ENCODE data around the gene CAMTA1. TPM values are rescaled to one million over a fixed set of nuclear protein-coding genes. Genes with fewer than 3 reads are reported as not detected.

Gene CAMTA1
- total RNA-seq, 1 experiment from 2014 or later = 82.2 TPM

DNA sequence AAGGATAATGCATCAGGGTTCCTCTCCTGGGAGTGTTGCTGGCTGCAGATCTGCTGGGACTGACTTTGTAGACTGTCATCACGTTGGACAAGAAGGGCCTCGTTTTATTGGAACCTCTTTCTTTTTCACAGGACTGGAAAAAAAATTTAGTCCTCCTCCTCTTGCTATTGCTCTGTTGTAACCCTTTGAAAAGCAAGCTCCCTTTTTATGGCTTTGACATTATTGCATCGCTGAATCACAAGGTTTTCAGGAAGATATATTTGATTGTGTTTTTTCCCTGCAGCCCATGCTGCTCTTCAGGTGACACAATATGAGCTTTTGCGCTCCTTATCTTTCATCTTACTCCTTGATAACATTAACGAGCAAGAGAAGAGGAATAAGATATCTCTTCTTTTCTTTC lies 290.9 kb downstream of the CAMTA1 start:
- ChIA-PET POLR2A (no interaction called here), CTCF (no interaction called here)
- intact Hi-C loops (cut with micrococcal nuclease; ENCODE audit: unreplicated experiment) = no loop called here
- no TSS peak for BruUV-seq (replicated peaks)
- Histone ChIP-seq H3K4me1 (ENCODE audit: control insufficient read depth, insufficient read depth, low read length) (no peaks in the 10 kb centered on the region), H3K27me3 (ENCODE audit: control insufficient read depth, insufficient read depth, low read length) (peaks cover 18% of the 10 kb centered on the region), H3K4me3 (ENCODE audit: low read depth in 2 of 2, low read length in 2 of 2) (no peak overlapping the region), H3K27ac (ENCODE audit: low read length) (no peak overlapping the region), H3K9me3 (ENCODE audit: control insufficient read depth, insufficient read depth, low read depth, low read length) (peaks cover 14% of the 10 kb centered on the region; the same call in 1 of the 2 replicates), H3K36me3 (ENCODE audit: control insufficient read depth, insufficient read depth, low read length) (no peaks in the 10 kb centered on the region)
- no peak for DNase-seq (ENCODE audit: low read depth, low spot score)
- in situ Hi-C loops (cut with HindIII; ENCODE audit: low pct_unique_long_range_greater_than_20kb, low sequenced_read_pairs) = no loop called here
- no peak for ATAC-seq
- no peak for TF ChIP-seq POLR2AphosphoS5 (IDR thresholded peaks at IDR 0.05; ENCODE audit: low read depth, low read length)
- TF ChIP-seq TCF7L2 (IDR thresholded peaks at IDR 0.05; ENCODE audit: low read depth, low read length) = no peak
- TF ChIP-seq CTCF (IDR thresholded peaks at IDR 0.05) = no peak
- TF ChIP-seq SIN3A (IDR thresholded peaks at IDR 0.05; ENCODE audit: borderline replicate concordance, insufficient read depth, low read depth, low read length) = no peak
- no peak for TF ChIP-seq REST (IDR thresholded peaks at IDR 0.05; ENCODE audit: insufficient read depth in 1 of 2, low read depth in 2 of 2, low read length in 1 of 2)

DNA sequence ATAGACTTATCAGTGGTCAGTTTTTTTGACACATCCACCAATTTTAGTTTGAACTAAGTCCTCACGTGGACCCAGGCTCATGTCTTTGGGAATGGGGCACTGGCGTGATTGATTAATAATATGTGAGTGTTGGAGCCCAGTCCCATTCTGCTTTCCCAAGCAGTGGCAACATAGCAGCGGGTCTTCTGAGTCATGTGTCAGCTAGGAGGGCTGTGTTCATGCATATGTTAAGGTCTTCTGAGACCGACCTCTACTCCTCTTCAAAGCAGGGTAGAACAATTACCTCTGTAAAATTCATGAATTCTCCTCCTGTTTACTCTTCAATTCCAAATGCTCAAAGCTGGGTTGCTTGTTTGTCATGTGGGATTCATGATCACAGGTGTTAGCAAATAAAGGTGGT lies 291.3 kb downstream of the CAMTA1 start:
- CTCF ChIA-PET = no interaction called here
- Histone ChIP-seq H3K4me1 (ENCODE audit: control insufficient read depth, insufficient read depth, low read length) (no peaks in the 10 kb centered on the region), H3K27ac (ENCODE audit: low read length) (no peak overlapping the region), H3K9me3 (ENCODE audit: control insufficient read depth, insufficient read depth, low read depth, low read length) (peaks cover 14% of the 10 kb centered on the region; the same call in 1 of the 2 replicates), H3K4me3 (ENCODE audit: low read depth in 2 of 2, low read length in 2 of 2) (no peak overlapping the region), H3K27me3 (ENCODE audit: control insufficient read depth, insufficient read depth, low read length) (peaks cover 16% of the 10 kb centered on the region), H3K36me3 (ENCODE audit: control insufficient read depth, insufficient read depth, low read length) (no peaks in the 10 kb centered on the region)
- ATAC-seq (no peak), DNase-seq (ENCODE audit: low read depth, low spot score) (no peak)
- no peak for TF ChIP-seq REST (IDR thresholded peaks at IDR 0.05; ENCODE audit: insufficient read depth in 1 of 2, low read depth in 2 of 2, low read length in 1 of 2)
- TF ChIP-seq POLR2AphosphoS5 (IDR thresholded peaks at IDR 0.05; ENCODE audit: low read depth, low read length) = no peak
- TF ChIP-seq TCF7L2 (IDR thresholded peaks at IDR 0.05; ENCODE audit: low read depth, low read length) = no peak
- TF ChIP-seq CTCF (IDR thresholded peaks at IDR 0.05) = no peak
- TF ChIP-seq SIN3A (IDR thresholded peaks at IDR 0.05; ENCODE audit: borderline replicate concordance, insufficient read depth, low read depth, low read length) = no peak
- in situ Hi-C loops (cut with HindIII; ENCODE audit: low pct_unique_long_range_greater_than_20kb, low sequenced_read_pairs) = no loop called here
- intact Hi-C loops (cut with micrococcal nuclease; ENCODE audit: unreplicated experiment) = no loop called here
- BruUV-seq (replicated peaks) = no TSS peak
- POLR2A ChIA-PET = no interaction called here
